HCT116 (cell line): ENCODE results near the gene ACER2. TPM values are rescaled to one million over a fixed set of nuclear protein-coding genes. Genes with fewer than 3 reads are reported as not detected.

ENCODE experiments used
- ATAC-seq: fragments of 200-7000 bp; cut with Tn5 transposase; 2 replicates; pipeline ENCODE4 v1.9.1; 2020; ENCODE audit warnings: mild to moderate bottlenecking, moderate library complexity
- BruUV-seq: library from RNA; stranded (reverse); fragments of 400-500 nt; replicated peaks from 2 replicates; lab custom pipeline; 2021; lab: Mats Ljungman, UMichigan
- CTCF ChIA-PET: fragments of 300-600 bp; sonication (Branson Sonifier 250); formaldehyde crosslinking; loops from one replicate; lab custom pipeline; 2021; ENCODE audit warnings: antibody characterized with exemption; lab: Charles Lee
- POLR2A ChIA-PET: fragments of 300-600, 350-600 bp; sonication (Branson Sonifier 250); formaldehyde crosslinking; loops from one replicate; lab custom pipeline; 2021; ENCODE audit warnings: antibody characterized with exemption; lab: Charles Lee
- RAD21 ChIA-PET, 2 experiments: fragments of 300-600 bp; sonication (Branson Sonifier 250); formaldehyde crosslinking; loops; one replicate each; lab custom pipeline; 2023; ENCODE audit warnings: low total read pairs in 2 of 2; ENCODE audit not compliant: uncharacterized antibody in 2 of 2, unreplicated experiment in 2 of 2, low non-redundant PET in 1 of 2; lab: Charles Lee
- DNase-seq: peaks from one replicate; pipeline ENCODE4 v3.0.0-alpha.2; 2010; ENCODE audit warnings: low read depth, low spot score
- H2AFZ ChIP-seq: fragments of 200-600 bp; shearing (Covaris generic), sonication (generic); 2 replicates; pipeline ENCODE4 v1.6.1; 2017; ENCODE audit warnings: low read depth, mixed run types, mixed read lengths, antibody characterized with exemption, low read length; ENCODE audit not compliant: poor library complexity, severe bottlenecking
- H3K27ac ChIP-seq: 2 replicates; pipeline ENCODE4 v1.5.1; 2012; ENCODE audit warnings: low read depth, low read length
- H3K27me3 ChIP-seq: fragments of 200-600 bp; sonication (generic); 2 replicates; pipeline ENCODE4 v1.6.1; 2016; ENCODE audit warnings: mixed run types, low read length, mixed read lengths; ENCODE audit not compliant: insufficient read depth
- H3K36me3 ChIP-seq, 2 experiments: fragments of 200-500 bp in 1 of 2; fragments of 200-600 bp in 1 of 2; sonication (Bioruptor generic) in 1 of 2; sonication (generic) in 1 of 2; 2 replicates each; pipeline versions ENCODE4 v1.5.1 to v1.6.1; 2014 to 2016; ENCODE audit warnings: low read length in 2 of 2, inconsistent platforms in 1 of 2, mixed read lengths in 1 of 2, mixed run types in 1 of 2; ENCODE audit not compliant: insufficient read depth in 2 of 2, control insufficient read depth in 1 of 2
- H3K4me1 ChIP-seq, 2 experiments: fragments of 200-600 bp in 1 of 2; sonication (generic) in 1 of 2; 2 replicates each; pipeline versions ENCODE4 v1.5.1 to v1.6.1; 2012 to 2017; ENCODE audit warnings: low read length in 2 of 2, inconsistent platforms in 1 of 2, mild to moderate bottlenecking in 1 of 2, mixed read lengths in 1 of 2, mixed run types in 1 of 2, moderate library complexity in 1 of 2; ENCODE audit not compliant: insufficient read depth in 2 of 2, control insufficient read depth in 1 of 2
- H3K4me2 ChIP-seq: fragments of 200-600 bp; sonication (generic); 2 replicates; pipeline ENCODE4 v1.6.1; 2017; ENCODE audit warnings: mixed run types, low read length, mixed read lengths
- H3K4me3 ChIP-seq, 2 experiments: fragments of 200-600 bp in 1 of 2; sonication (generic) in 1 of 2; replicated peaks in 1 of 2; 2 replicates each; pipeline ENCODE4 v1.5.1; 2011 to 2016; ENCODE audit warnings: low read length in 2 of 2, control low read depth in 1 of 2, low read depth in 1 of 2, mild to moderate bottlenecking in 1 of 2, mixed read lengths in 1 of 2, mixed run types in 1 of 2
- H3K79me2 ChIP-seq: fragments of 200-600 bp; sonication (generic); 2 replicates; pipeline ENCODE4 v1.6.1; 2017; ENCODE audit warnings: mild to moderate bottlenecking, mixed run types, low read length, moderate library complexity, mixed read lengths; ENCODE audit not compliant: insufficient read depth
- H3K9ac ChIP-seq: fragments of 200-600 bp; sonication (generic); 2 replicates; pipeline ENCODE4 v1.6.1; 2016; ENCODE audit warnings: low read length, mixed read lengths
- H3K9me2 ChIP-seq: fragments of 200-600 bp; sonication (generic), shearing (Covaris generic); 2 replicates; pipeline ENCODE4 v1.6.1; 2017; ENCODE audit warnings: mixed run types, mild to moderate bottlenecking, moderate library complexity; ENCODE audit not compliant: insufficient read depth
- H3K9me3 ChIP-seq, 2 experiments: fragments of 200-500 bp in 1 of 2; fragments of 200-600 bp in 1 of 2; sonication (Bioruptor generic) in 1 of 2; sonication (generic) in 1 of 2; 2 replicates each; pipeline ENCODE4 v1.6.1; 2014 to 2017; ENCODE audit warnings: low read length in 2 of 2, mixed read lengths in 2 of 2, inconsistent platforms in 1 of 2, low read depth in 1 of 2, mild to moderate bottlenecking in 1 of 2, mixed run types in 1 of 2, moderate library complexity in 1 of 2; ENCODE audit not compliant: control insufficient read depth in 1 of 2, insufficient read depth in 1 of 2
- H4K20me1 ChIP-seq: fragments of 200-600 bp; sonication (generic), shearing (Covaris generic); 2 replicates; pipeline ENCODE4 v1.6.1; 2017; ENCODE audit warnings: mixed run types, mild to moderate bottlenecking, moderate library complexity; ENCODE audit not compliant: insufficient read depth
- CBX3 ChIP-seq: IDR thresholded peaks from 2 replicates; pipeline ENCODE4 v1.6.1; 2012; ENCODE audit warnings: low read depth
- CEBPB ChIP-seq: IDR thresholded peaks from 2 replicates; pipeline ENCODE4 v1.6.1; 2012; ENCODE audit warnings: low read depth
- EGR1 ChIP-seq: IDR thresholded peaks from 2 replicates; pipeline ENCODE4 v1.6.1; 2012; ENCODE audit warnings: low read depth
- ELF1 ChIP-seq: IDR thresholded peaks from 2 replicates; pipeline ENCODE4 v1.6.1; 2012; ENCODE audit warnings: low read depth, borderline replicate concordance
- EZH2 ChIP-seq: fragments of 200-600 bp; sonication (generic); IDR thresholded peaks from 2 replicates; pipeline ENCODE4 v1.6.1; 2017; ENCODE audit warnings: antibody characterized with exemption, mixed run types
- EZH2phosphoT487 ChIP-seq: fragments of 200-600 bp; IDR thresholded peaks from 2 replicates; pipeline ENCODE4 v1.6.1; 2018; ENCODE audit warnings: antibody characterized with exemption, borderline replicate concordance
- JUND ChIP-seq: IDR thresholded peaks from 2 replicates; pipeline ENCODE4 v1.6.1; 2012
- POLR2A ChIP-seq: IDR thresholded peaks from 2 replicates; pipeline ENCODE4 v1.7.0; 2011; ENCODE audit warnings: borderline replicate concordance; ENCODE audit not compliant: insufficient read depth, insufficient read length; ENCODE audit errors: extremely low read depth
- POLR2AphosphoS5 ChIP-seq: IDR thresholded peaks from 2 replicates; pipeline ENCODE4 v1.6.1; 2011; ENCODE audit warnings: mild to moderate bottlenecking, low read depth, low read length, moderate library complexity
- RAD21 ChIP-seq: IDR thresholded peaks from 2 replicates; pipeline ENCODE4 v1.6.1; 2012; ENCODE audit warnings: low read depth, mild to moderate bottlenecking
- SIN3A ChIP-seq: IDR thresholded peaks from 2 replicates; pipeline ENCODE4 v1.6.1; 2012; ENCODE audit warnings: low read depth
- SP1 ChIP-seq: IDR thresholded peaks from 2 replicates; pipeline ENCODE4 v1.6.1; 2012; ENCODE audit warnings: low read depth
- SRF ChIP-seq: IDR thresholded peaks from 2 replicates; pipeline ENCODE4 v1.6.1; 2012; ENCODE audit warnings: low read depth
- YY1 ChIP-seq: IDR thresholded peaks from 2 replicates; pipeline ENCODE4 v1.6.1; 2011; ENCODE audit warnings: low read length, low read depth, moderate library complexity, mild to moderate bottlenecking; ENCODE audit not compliant: insufficient replicate concordance; ENCODE audit errors: extremely low read depth
- ZNF274 ChIP-seq: fragments of 200-500 bp; sonication (Bioruptor generic); IDR thresholded peaks from 2 replicates; pipeline ENCODE4 v1.6.1; 2014; ENCODE audit warnings: mild to moderate bottlenecking, low read depth, low read length, inconsistent platforms
- intact Hi-C: fragments of 100-400 bp; cut with micrococcal nuclease; formaldehyde crosslinking; loops from 2 replicates; pipeline ENCODE4 v1.10.0; 2022
- total RNA-seq: library from RNA; stranded (reverse); gene quantifications from one replicate; pipeline ENCODE4 v1.2.1, GENCODE V29; 2021; ENCODE audit not compliant: unreplicated experiment
- TF ChIP-seq, protein P1 (sequence below): IDR thresholded peaks from 2 replicates; pipeline ENCODE4 v1.6.1; 2012
- TF ChIP-seq, protein P2 (sequence below): IDR thresholded peaks from 2 replicates; pipeline ENCODE4 v1.6.1; 2012

Gene ACER2
- total RNA-seq, 1 experiment from 2014 or later = 4.3 TPM

DNA sequence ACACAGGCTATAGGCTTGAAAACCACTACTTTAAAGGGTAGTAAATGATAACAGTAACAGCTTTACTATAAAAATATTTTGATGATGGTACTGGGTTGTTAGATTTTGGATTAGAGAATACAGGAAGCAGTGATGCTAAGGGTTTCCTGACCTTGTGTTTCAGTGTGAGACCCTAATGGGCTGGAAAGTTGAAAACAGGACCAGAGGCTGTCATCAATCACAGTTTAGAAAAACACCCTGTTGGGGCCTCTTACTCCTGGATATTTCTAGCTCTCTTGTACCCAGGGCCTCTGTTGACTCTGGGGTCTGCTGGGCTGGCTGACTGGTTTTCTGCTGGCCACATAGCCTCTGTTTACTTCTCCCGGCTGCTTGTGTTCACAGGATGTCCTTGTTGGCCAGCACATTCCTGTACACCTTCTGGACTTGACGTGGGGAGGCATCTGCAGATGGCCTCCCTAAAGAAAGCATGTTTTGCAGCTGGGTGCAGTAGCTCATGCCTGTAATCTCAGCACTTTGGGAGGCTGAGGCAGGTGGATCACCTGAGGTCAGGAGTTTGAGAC, 21.5 kb downstream of the ACER2 start:
- no peaks in the 10 kb centered on the region for H3K4me1 ChIP-seq
- no peaks in the 10 kb centered on the region for H3K9me2 ChIP-seq
- TF ChIP-seq ZNF274 = no peak
- no peaks in the 10 kb centered on the region for H3K9me3 ChIP-seq
- H3K79me2 ChIP-seq = no peaks in the 10 kb centered on the region
- intact Hi-C loops = no loop called here
- CTCF ChIA-PET = no interaction called here
- no peak for ATAC-seq
- H3K4me2 ChIP-seq = no peak overlapping the region
- no peak for DNase-seq
- no peaks in the 10 kb centered on the region for H4K20me1 ChIP-seq
- H3K27ac ChIP-seq = no peak overlapping the region
- no peaks in the 10 kb centered on the region for H3K27me3 ChIP-seq
- RAD21 ChIA-PET = no interaction called here
- no peak overlapping the region for H2AFZ ChIP-seq
- H3K36me3 ChIP-seq = no peaks in the 10 kb centered on the region
- H3K9ac ChIP-seq = no peak overlapping the region
- BruUV-seq = no TSS peak
- H3K4me3 ChIP-seq = no peak overlapping the region
- POLR2A ChIA-PET = no interaction called here

DNA sequence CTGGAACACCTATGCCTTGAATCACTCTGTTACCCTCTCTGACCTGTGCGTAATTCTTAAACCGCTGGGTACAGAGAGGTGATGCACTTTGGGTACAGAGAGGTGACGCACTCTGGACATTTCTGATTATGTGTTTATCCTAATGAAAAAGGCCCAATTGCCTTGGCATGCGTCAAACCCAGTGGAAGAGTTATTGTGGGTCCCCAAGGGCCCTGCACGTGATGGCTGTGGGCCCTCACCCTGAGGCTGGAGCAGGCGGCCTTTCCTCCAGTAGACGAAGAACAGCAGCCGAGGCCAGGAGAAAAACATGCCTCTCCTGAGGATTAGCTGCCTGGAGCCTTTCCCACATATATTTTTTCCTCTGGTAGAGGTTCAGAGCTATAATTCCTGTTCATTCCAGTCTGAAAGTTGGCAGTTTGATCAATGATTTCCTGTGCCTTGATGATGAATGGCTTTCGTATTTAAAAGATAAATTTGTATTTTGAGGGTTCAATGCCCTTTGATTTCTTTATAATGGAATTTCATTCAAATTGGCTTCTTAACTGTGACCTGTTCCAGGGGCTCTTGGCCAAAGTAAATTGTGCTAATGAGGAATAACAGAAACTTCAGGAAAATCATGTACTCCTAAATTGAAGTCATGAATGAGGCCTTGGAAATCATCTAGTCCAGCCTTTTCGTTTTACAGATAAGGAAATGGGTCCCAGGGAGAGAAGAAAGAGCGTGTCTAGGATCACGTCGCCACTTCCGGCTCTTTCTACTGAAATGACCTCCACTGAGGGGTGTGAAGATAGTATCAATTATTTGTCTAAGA, 22.8 kb downstream of the ACER2 start:
- ATAC-seq = no peak
- POLR2A ChIA-PET = no interaction called here
- TF ChIP-seq EGR1 = no peak
- no peak for TF ChIP-seq ZNF274
- no peak for TF ChIP-seq SIN3A
- no peak for TF ChIP-seq JUND
- TF ChIP-seq, protein P1, sequence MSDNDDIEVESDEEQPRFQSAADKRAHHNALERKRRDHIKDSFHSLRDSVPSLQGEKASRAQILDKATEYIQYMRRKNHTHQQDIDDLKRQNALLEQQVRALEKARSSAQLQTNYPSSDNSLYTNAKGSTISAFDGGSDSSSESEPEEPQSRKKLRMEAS = no peak
- TF ChIP-seq YY1 = no peak
- TF ChIP-seq CEBPB = no peak
- TF ChIP-seq POLR2AphosphoS5 = no peak
- TF ChIP-seq SP1 = no peak
- no peak for TF ChIP-seq EZH2
- no peak for TF ChIP-seq ELF1
- TF ChIP-seq SRF = no peak
- TF ChIP-seq, protein P2, sequence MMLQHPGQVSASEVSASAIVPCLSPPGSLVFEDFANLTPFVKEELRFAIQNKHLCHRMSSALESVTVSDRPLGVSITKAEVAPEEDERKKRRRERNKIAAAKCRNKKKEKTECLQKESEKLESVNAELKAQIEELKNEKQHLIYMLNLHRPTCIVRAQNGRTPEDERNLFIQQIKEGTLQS = no peak
- no peak for TF ChIP-seq EZH2phosphoT487
- no peak for TF ChIP-seq RAD21
- no peak for TF ChIP-seq CBX3
- no peak for TF ChIP-seq POLR2A
- DNase-seq = no peak
- H3K9me2 ChIP-seq = no peaks in the 10 kb centered on the region
- intact Hi-C loops = no loop called here
- no peaks in the 10 kb centered on the region for H3K79me2 ChIP-seq
- H2AFZ ChIP-seq = no peak overlapping the region
- RAD21 ChIA-PET = no interaction called here
- H4K20me1 ChIP-seq = no peaks in the 10 kb centered on the region
- no peaks in the 10 kb centered on the region for H3K27me3 ChIP-seq
- CTCF ChIA-PET = interaction anchor here (0.7 kb wide), 1 partner anchor 241 kb away, joined by 3 read pairs; no protein-coding TSS in a partner anchor
- no peak overlapping the region for H3K9ac ChIP-seq
- no peaks in the 10 kb centered on the region for H3K4me1 ChIP-seq
- no peak overlapping the region for H3K27ac ChIP-seq
- BruUV-seq = no TSS peak
- H3K4me3 ChIP-seq = no peak overlapping the region
- H3K4me2 ChIP-seq = no peak overlapping the region
- H3K36me3 ChIP-seq = no peaks in the 10 kb centered on the region
- no peaks in the 10 kb centered on the region for H3K9me3 ChIP-seq
